IMR-90 (cell line): ENCODE measurements around the gene CETN3. TPM values are rescaled to one million over a fixed set of nuclear protein-coding genes. Genes with fewer than 3 reads are reported as not detected.

Experiments used
- ATAC-seq: fragments of 200-7000 bp; cut with Tn5 transposase; 2 replicates; pipeline ENCODE4 v1.9.1; 2020; ENCODE audit warnings: low read depth, mild to moderate bottlenecking, moderate library complexity
- BruUV-seq: library from RNA; stranded (reverse); fragments of 400-500 nt; replicated peaks from 2 replicates; lab custom pipeline; 2021; lab: Mats Ljungman, UMichigan
- CTCF ChIA-PET: fragments of 300-600 bp; formaldehyde crosslinking; extraction: SDS; loops from one replicate; lab custom pipeline; 2021; ENCODE audit warnings: antibody characterized with exemption; lab: Yijun Ruan, JAX
- POLR2A ChIA-PET: fragments of 300-600 bp; sonication (Branson Sonifier 250); formaldehyde crosslinking; loops from one replicate; lab custom pipeline; 2022; ENCODE audit warnings: antibody characterized with exemption; ENCODE audit not compliant: unreplicated experiment; lab: Charles Lee
- DNase-seq: peaks from one replicate; pipeline ENCODE4 v3.0.0; 2013
- H2AFZ ChIP-seq: replicated peaks from 2 replicates; pipeline ENCODE3; 2013; ENCODE audit warnings: low read length, mild to moderate bottlenecking; ENCODE audit not compliant: poor library complexity
- H2AK5ac ChIP-seq: 2 replicates; pipeline ENCODE4 v1.6.1; 2013; ENCODE audit warnings: low read depth, low read length, inconsistent platforms
- H2AK9ac ChIP-seq: replicated peaks from 2 replicates; pipeline ENCODE3; 2013; ENCODE audit warnings: mild to moderate bottlenecking, low read depth, low read length, moderate library complexity; ENCODE audit not compliant: poor library complexity
- H2BK120ac ChIP-seq: 2 replicates; pipeline ENCODE4 v1.6.1; 2013; ENCODE audit warnings: low read depth, low read length, inconsistent platforms
- H2BK15ac ChIP-seq: 3 replicates; pipeline ENCODE4 v1.6.1; 2013; ENCODE audit warnings: low read depth, low read length, inconsistent platforms
- H2BK20ac ChIP-seq: 2 replicates; pipeline ENCODE4 v1.6.1; 2013; ENCODE audit warnings: low read depth, mild to moderate bottlenecking, inconsistent platforms, low read length, moderate library complexity
- H2BK5ac ChIP-seq: 2 replicates; pipeline ENCODE4 v1.6.1; 2013; ENCODE audit warnings: mild to moderate bottlenecking, low read depth, low read length, inconsistent platforms; ENCODE audit not compliant: poor library complexity, severe bottlenecking
- H3K14ac ChIP-seq: replicated peaks from 2 replicates; pipeline ENCODE4 v1.6.1; 2013; ENCODE audit warnings: low read depth, low read length, inconsistent platforms
- H3K18ac ChIP-seq: 2 replicates; pipeline ENCODE4 v1.6.1; 2013; ENCODE audit warnings: low read depth, low read length, control low read depth
- H3K23ac ChIP-seq: 2 replicates; pipeline ENCODE4 v1.6.1; 2013; ENCODE audit warnings: low read depth, low read length, inconsistent platforms
- H3K27ac ChIP-seq: 2 replicates; pipeline ENCODE4 v1.5.1; 2013; ENCODE audit warnings: mild to moderate bottlenecking, control low read depth, low read length; ENCODE audit not compliant: insufficient read depth
- H3K27me3 ChIP-seq: 2 replicates; pipeline ENCODE4 v1.6.1; 2013; ENCODE audit warnings: low read length; ENCODE audit not compliant: control insufficient read depth, insufficient read depth
- H3K36me3 ChIP-seq: 2 replicates; pipeline ENCODE4 v1.6.1; 2013; ENCODE audit warnings: low read length, mixed read lengths; ENCODE audit not compliant: control insufficient read depth, insufficient read depth
- H3K4ac ChIP-seq: 2 replicates; pipeline ENCODE4 v1.6.1; 2013; ENCODE audit warnings: low read depth, low read length, inconsistent platforms
- H3K4me1 ChIP-seq: 2 replicates; pipeline ENCODE4 v1.6.1; 2013; ENCODE audit warnings: low read length, mixed read lengths; ENCODE audit not compliant: control insufficient read depth, insufficient read depth
- H3K4me2 ChIP-seq: 2 replicates; pipeline ENCODE4 v1.6.1; 2013; ENCODE audit warnings: low read depth, mild to moderate bottlenecking, control low read depth, low read length, moderate library complexity
- H3K4me3 ChIP-seq: 2 replicates; pipeline ENCODE4 v1.5.1; 2013; ENCODE audit warnings: low read depth, mild to moderate bottlenecking, control low read depth, low read length, moderate library complexity; ENCODE audit not compliant: insufficient read depth
- H3K56ac ChIP-seq: 2 replicates; pipeline ENCODE4 v1.6.1; 2013; ENCODE audit warnings: low read length, inconsistent platforms; ENCODE audit not compliant: insufficient read depth; ENCODE audit errors: extremely low read depth
- H3K79me1 ChIP-seq, 2 experiments: 2 replicates each; pipeline ENCODE4 v1.6.1; 2013; ENCODE audit warnings: low read length in 2 of 2, inconsistent platforms in 1 of 2, low read depth in 1 of 2
- H3K9ac ChIP-seq: 2 replicates; pipeline ENCODE4 v1.6.1; 2013; ENCODE audit warnings: low read depth, low read length, control low read depth
- H3K9me1 ChIP-seq: 2 replicates; pipeline ENCODE4 v1.6.1; 2013; ENCODE audit warnings: low read length, inconsistent platforms; ENCODE audit not compliant: insufficient read depth
- H3K9me3 ChIP-seq: 2 replicates; pipeline ENCODE4 v1.6.1; 2013; ENCODE audit warnings: low read length; ENCODE audit not compliant: control insufficient read depth, insufficient read depth
- H4K20me1 ChIP-seq: 2 replicates; pipeline ENCODE4 v1.6.1; 2013; ENCODE audit warnings: low read length, inconsistent platforms; ENCODE audit not compliant: insufficient read depth
- H4K5ac ChIP-seq: 2 replicates; pipeline ENCODE4 v1.6.1; 2013; ENCODE audit warnings: mild to moderate bottlenecking, low read depth, low read length, control low read depth
- H4K8ac ChIP-seq, 2 experiments: 2 replicates each; pipeline ENCODE4 v1.6.1; 2013; ENCODE audit warnings: low read depth in 2 of 2, low read length in 2 of 2, control low read depth in 1 of 2, inconsistent platforms in 1 of 2
- H4K91ac ChIP-seq: 2 replicates; pipeline ENCODE4 v1.6.1; 2013; ENCODE audit warnings: low read depth, low read length, inconsistent platforms; ENCODE audit not compliant: insufficient read depth
- FOS ChIP-seq: fragments of 150-350 bp; IDR thresholded peaks from 2 replicates; pipeline ENCODE4 v1.6.1; 2016; ENCODE audit warnings: low read depth, low read length
- RCOR1 ChIP-seq: IDR thresholded peaks from 2 replicates; pipeline ENCODE4 v1.6.1; 2012; ENCODE audit warnings: mild to moderate bottlenecking, low read length, improper control_type of control experiment; ENCODE audit not compliant: insufficient replicate concordance
- WGBS, 2 experiments: methylation state at CpG; one replicate each; pipeline versions ENCODE4 v1.1.5 to v1.1.7; 2013; ENCODE audit warnings: missing lambda C conversion rate in 2 of 2; ENCODE audit not compliant: insufficient read length in 1 of 2; ENCODE audit errors: extremely low coverage in 2 of 2; 5-methylcytosine and 5-hydroxymethylcytosine counted together
- dilution Hi-C: fragments of 300-500 bp; cut with HindIII; formaldehyde crosslinking; loops from one replicate; pipeline ENCODE4 v1.14.3; 2018; ENCODE audit warnings: low sequenced_read_pairs; ENCODE audit not compliant: unreplicated experiment
- in situ Hi-C: fragments of 300-500 bp; cut with MboI; formaldehyde crosslinking; loops from 3 replicates; pipeline ENCODE4 v1.14.3; 2019; ENCODE audit warnings: low sequenced_read_pairs, inconsistent platforms, mixed read lengths
- intact Hi-C: fragments of 100-400 bp; cut with micrococcal nuclease; formaldehyde crosslinking; loops from 2 replicates; pipeline ENCODE4 v1.10.0; 2022
- polyA plus RNA-seq, 3 experiments: library from polyadenylated mRNA; depleted of rRNA; stranded (reverse); fragments of >200 nt; gene quantifications; 2 replicates each; pipeline ENCODE4 v1.2.3, GENCODE V29; 2012; ENCODE audit warnings: low replicate concordance in 1 of 3
- total RNA-seq: library from RNA; depleted of rRNA; stranded (reverse); fragments of >200 nt; gene quantifications from 2 replicates; pipeline ENCODE4 v1.2.3, GENCODE V29; 2012; rRNA removed

Gene CETN3
- total and polyA plus RNA-seq, 2 of the 4 experiments (the other 2 are of a cell fraction) = 1.1 to 6.5 TPM

- no peaks in the 10 kb centered on the region for H3K9me3 ChIP-seq
- DNase-seq = no peak
- no peak overlapping the region for H3K4me3 ChIP-seq
- TF ChIP-seq FOS = no peak
- TF ChIP-seq RCOR1 = no peak
- no peak overlapping the region for H2BK120ac ChIP-seq
- no peaks in the 10 kb centered on the region for H3K9me1 ChIP-seq
- H3K36me3 ChIP-seq = no peaks in the 10 kb centered on the region
- H3K27me3 ChIP-seq = no peaks in the 10 kb centered on the region
- CTCF ChIA-PET = no interaction called here
- intact Hi-C loops = no loop called here
- dilution Hi-C loops = no loop called here
- WGBS, 2 experiments = no CpG with 5 or more reads among the region's 6 CpGs
- no peak overlapping the region for H4K5ac ChIP-seq
- BruUV-seq = no TSS peak
- H2AK9ac ChIP-seq = no peak overlapping the region
- H4K8ac ChIP-seq = no peak overlapping the region
- no peak overlapping the region for H3K18ac ChIP-seq
- no peak overlapping the region for H2AK5ac ChIP-seq
- no peak overlapping the region for H3K27ac ChIP-seq
- H3K4ac ChIP-seq = no peak overlapping the region
- no peaks in the 10 kb centered on the region for H3K79me1 ChIP-seq
- POLR2A ChIA-PET = no interaction called here
- no peak overlapping the region for H2BK5ac ChIP-seq
- no peak overlapping the region for H3K23ac ChIP-seq
- no peak for ATAC-seq
- no peaks in the 10 kb centered on the region for H4K20me1 ChIP-seq
- H3K9ac ChIP-seq = no peak overlapping the region
- no peak overlapping the region for H3K56ac ChIP-seq
- no peaks in the 10 kb centered on the region for H3K4me1 ChIP-seq
- no peak overlapping the region for H2BK15ac ChIP-seq
- H2BK20ac ChIP-seq = no peak overlapping the region
- no peak overlapping the region for H3K4me2 ChIP-seq
- H2AFZ ChIP-seq = no peak overlapping the region
- in situ Hi-C loops = no loop called here
- H4K91ac ChIP-seq = no peak overlapping the region
- H3K14ac ChIP-seq = no peak overlapping the region
These were observed 67.0 kb downstream of the CETN3 start for GRCh38 chr5:90342576-90342975.

Other genes with a start within 250 kb of the CETN3 start
- gene MBLAC2, start 65.0 kb upstream of the CETN3 start, total RNA-seq = 3.2 and 5.0 TPM in 2 replicates
- gene MBLAC2, start 65.0 kb upstream of the CETN3 start, polyA plus RNA-seq (2012; rRNA removed) = 2.5 and 3.0 TPM in 2 replicates
- gene POLR3G, start 65.1 kb upstream of the CETN3 start, total RNA-seq = 10.6 and 15.6 TPM in 2 replicates
- gene POLR3G, start 65.1 kb upstream of the CETN3 start, polyA plus RNA-seq (2012; rRNA removed) = 11.5 and 11.6 TPM in 2 replicates
- gene LYSMD3, start 119.8 kb upstream of the CETN3 start, total RNA-seq = 21.1 and 35.6 TPM in 2 replicates
- 7.7 and 10.2 TPM in 2 replicates for gene LYSMD3, start 119.8 kb upstream of the CETN3 start, polyA plus RNA-seq (2012; rRNA removed)
- gene ADGRV1, start 149.0 kb upstream of the CETN3 start, total RNA-seq = under 0.01 TPM in 2 replicates
- 0.09 TPM in 1 of 2 replicates, not detected in the other for gene ADGRV1, start 149.0 kb upstream of the CETN3 start, polyA plus RNA-seq (2012; rRNA removed)